HL-60 (cell line): ENCODE measurements around the gene RNF144A.
"Not testable (repeated sequence)": the region's sequence is repeated elsewhere in the genome, so short reads cannot be mapped to it uniquely, and the experiment has no call there.

Experiments used
- DNase-seq, 2 experiments: peaks; one replicate each; pipeline ENCODE4 v3.0.0-alpha.2; 2010 to 2020; ENCODE audit warnings: low read depth in 1 of 2, low spot score in 1 of 2
- H3K27ac ChIP-seq: fragments of 250-450 bp; sonication (Bioruptor Pico); replicated peaks from 2 replicates; pipeline ENCODE4 v1.5.1; 2020; ENCODE audit warnings: mild to moderate bottlenecking, moderate library complexity
- H3K27me3 ChIP-seq: fragments of 250-450 bp; sonication (Bioruptor Pico); 2 replicates; pipeline ENCODE4 v1.5.1; 2021; ENCODE audit warnings: mild to moderate bottlenecking, moderate library complexity; ENCODE audit not compliant: insufficient read depth, poor library complexity, severe bottlenecking
- H3K4me3 ChIP-seq: replicated peaks from 2 replicates; pipeline ENCODE4 v1.5.1; 2011; ENCODE audit warnings: mild to moderate bottlenecking, control low read depth, low read length; ENCODE audit not compliant: insufficient read depth
- CTCF ChIP-seq: IDR thresholded peaks from one replicate; pipeline ENCODE4 v1.5.1; 2011; ENCODE audit warnings: low read length, control low read depth, inconsistent platforms; ENCODE audit not compliant: insufficient read depth
- GABPA ChIP-seq: IDR thresholded peaks from 2 replicates; pipeline ENCODE4 v1.6.1; 2012; ENCODE audit warnings: low read depth
- POLR2AphosphoS5 ChIP-seq: IDR thresholded peaks from 2 replicates; pipeline ENCODE4 v1.6.1; 2012; ENCODE audit warnings: low read depth
- REST ChIP-seq: IDR thresholded peaks from 2 replicates; pipeline ENCODE4 v1.6.1; 2012; ENCODE audit warnings: low read depth; ENCODE audit not compliant: insufficient replicate concordance
- SPI1 ChIP-seq: IDR thresholded peaks from 2 replicates; pipeline ENCODE4 v1.6.1; 2012; ENCODE audit warnings: low read depth, mild to moderate bottlenecking, borderline replicate concordance

The RNF144A gene

GRCh38 chr2:6934758-6935651, 17.8 kb downstream of the RNF144A start:
- Histone ChIP-seq H3K27ac (peak overlapping the region; percentile 85), H3K27me3 (no peaks in the 10 kb centered on the region), H3K4me3 (no peak overlapping the region)
- peak; percentile 49 to 87 for DNase-seq
- TF ChIP-seq POLR2AphosphoS5 (peak; percentile 61; the same call in 1 of the 2 replicates), SPI1 (peak; percentile 58; the same call in 1 of the 2 replicates), GABPA (no peak)

GRCh38 chr2:6935652-6936020, 18.4 kb downstream of the RNF144A start:
- H3K27me3 ChIP-seq, H3K4me3 ChIP-seq, DNase-seq: not testable (repeated sequence)
- H3K27ac ChIP-seq: peak overlapping the region; percentile 26

- no peak overlapping the region for H3K4me3 ChIP-seq
- H3K27me3 ChIP-seq: no peaks in the 10 kb centered on the region
- DNase-seq: no peak
- no peak for TF ChIP-seq POLR2AphosphoS5
- H3K27ac ChIP-seq: 0 out of 2 replicates have a peak overlapping the region, but pooled peaks have one; percentile 1
Measured at GRCh38 chr2:6937157-6937556, 19.9 kb downstream of the RNF144A start.

GRCh38 chr2:6937582-6937981, 20.4 kb downstream of the RNF144A start:
- no peak overlapping the region for H3K4me3 ChIP-seq
- H3K27ac ChIP-seq: no peak overlapping the region
- no peak for DNase-seq
- H3K27me3 ChIP-seq: no peaks in the 10 kb centered on the region
- TF ChIP-seq SPI1 (no peak), POLR2AphosphoS5 (no peak), GABPA (no peak), CTCF (no peak), REST (no peak)

GRCh38 chr2:6939071-6939470, 21.9 kb downstream of the RNF144A start:
- TF ChIP-seq CTCF (no peak), GABPA (no peak), POLR2AphosphoS5 (no peak), REST (no peak), SPI1 (no peak)
- no peak overlapping the region for H3K27ac ChIP-seq
- no peak overlapping the region for H3K4me3 ChIP-seq
- no peaks in the 10 kb centered on the region for H3K27me3 ChIP-seq
- no peak for DNase-seq
